T1000 (cell line): Measurements from ENCODE around the gene INO80B.
"Not testable (repeated sequence)": the region's sequence is repeated elsewhere in the genome, so short reads cannot be mapped to it uniquely, and the experiment has no call there.

ENCODE experiments used
- DNase-seq: peaks from one replicate; lab custom pipeline; 2025; ENCODE audit warnings: mixed read lengths; lab: John Stamatoyannopoulos, UW

The INO80B gene

GRCh38 chr2:74426181-74426758 lies 28.6 kb upstream of the INO80B start:
- no peak for DNase-seq

DNA sequence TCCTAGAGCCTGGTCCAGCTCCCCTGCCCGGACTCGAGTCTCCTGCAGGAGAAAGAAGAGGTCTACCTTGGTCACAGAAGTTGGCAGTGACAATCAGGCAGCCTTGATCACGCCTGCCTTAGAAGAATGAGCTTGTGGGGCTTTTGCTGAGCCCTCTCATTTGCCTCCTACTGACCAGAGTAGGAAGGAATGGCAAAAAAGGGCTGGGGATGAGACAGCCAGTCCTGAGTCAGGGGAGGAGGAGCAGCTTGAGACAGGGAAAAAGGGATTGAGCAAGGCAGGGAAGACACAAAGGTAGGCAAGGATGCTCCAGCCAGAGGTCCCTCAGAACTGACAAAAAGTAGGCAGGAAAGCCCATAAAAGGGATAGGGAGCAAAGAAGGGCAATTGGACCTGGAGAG lies 27.3 kb upstream of the INO80B start:
- no peak for DNase-seq

DNA sequence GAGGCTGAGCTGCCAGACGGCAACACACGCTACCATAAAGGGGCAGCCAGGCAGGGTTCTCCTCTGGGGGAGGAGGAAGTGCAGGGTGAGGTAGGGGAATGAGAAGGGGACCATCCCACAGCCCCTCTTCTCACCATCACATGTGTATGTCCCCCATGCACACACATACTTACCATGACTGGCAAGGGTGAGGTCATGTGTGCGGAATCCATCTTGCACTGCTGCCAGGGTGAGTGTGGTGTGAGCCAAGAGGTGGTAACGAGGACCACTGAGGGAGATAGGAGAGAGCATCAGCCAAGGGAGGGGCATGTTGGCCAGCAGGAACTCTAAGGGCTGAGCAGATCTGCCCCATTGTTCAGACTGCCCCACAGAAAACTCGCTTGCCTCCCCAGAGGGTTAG lies 26.2 kb upstream of the INO80B start:
- no peak for DNase-seq

- no peak for DNase-seq
Observed at GRCh38 chr2:74429487-74430451, 25.1 kb upstream of the INO80B start.

DNA sequence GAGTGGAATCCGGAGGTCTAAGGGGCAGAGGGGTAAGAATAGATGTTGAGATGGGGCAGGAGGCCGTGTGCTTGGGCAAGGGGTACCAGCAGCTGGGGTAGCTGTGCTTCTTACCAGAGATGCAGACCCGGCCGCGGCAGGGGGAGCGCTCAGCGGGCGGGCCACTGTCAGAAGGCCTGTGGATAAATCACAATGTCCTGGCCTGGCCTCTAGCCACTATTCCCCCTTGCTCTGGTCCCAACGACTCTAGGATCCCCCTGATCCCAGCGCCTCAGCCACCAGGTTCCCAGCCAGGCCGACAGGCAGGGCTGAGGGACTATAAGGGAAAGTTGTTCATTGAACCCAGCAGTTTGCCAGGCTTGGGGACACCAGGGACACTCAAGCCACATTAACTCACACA lies 24.4 kb upstream of the INO80B start:
- DNase-seq, result no peak

GRCh38 chr2:74436111-74436805 lies 18.6 kb upstream of the INO80B start:
- DNase-seq, result no peak

DNA sequence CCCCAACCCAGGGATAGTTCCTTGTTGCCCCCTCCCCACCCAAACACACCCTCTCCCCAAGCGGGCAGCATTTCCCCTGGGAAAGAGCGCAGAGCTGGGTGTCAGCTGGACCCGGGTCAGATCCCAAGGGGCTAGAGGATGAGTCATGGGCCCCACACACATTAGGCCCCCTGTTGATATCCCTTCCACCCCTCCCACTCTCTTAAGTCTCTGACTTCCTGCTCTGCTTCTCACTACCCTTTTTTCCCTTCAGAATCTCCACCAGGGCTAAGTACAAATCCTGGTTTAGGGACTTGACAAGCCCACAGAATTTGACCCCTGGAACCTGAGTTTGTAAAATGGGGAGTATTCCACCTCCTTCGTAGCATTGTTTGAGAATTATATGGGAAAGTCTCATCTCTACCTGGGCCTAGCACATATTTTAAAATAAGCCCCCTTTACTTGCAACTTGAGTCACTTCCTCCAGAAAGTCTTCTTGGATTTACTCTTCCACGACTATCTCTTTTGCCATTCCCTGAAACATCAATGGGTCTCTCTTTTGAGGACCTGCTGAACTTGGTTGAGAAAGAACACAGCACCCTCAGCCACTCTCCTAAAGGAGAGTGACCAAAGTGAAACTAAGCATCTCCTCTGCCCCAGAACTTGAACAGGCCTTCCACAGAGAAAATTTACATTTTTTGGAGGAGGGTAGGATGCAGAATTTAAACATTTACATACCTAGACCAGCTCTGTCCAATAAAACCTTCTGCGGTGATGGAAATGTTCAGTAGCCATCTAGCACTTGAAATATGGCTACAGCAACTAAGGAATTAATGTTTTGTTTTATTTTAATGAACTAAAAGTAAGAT lies 17.8 kb upstream of the INO80B start:
- no peak for DNase-seq

DNA sequence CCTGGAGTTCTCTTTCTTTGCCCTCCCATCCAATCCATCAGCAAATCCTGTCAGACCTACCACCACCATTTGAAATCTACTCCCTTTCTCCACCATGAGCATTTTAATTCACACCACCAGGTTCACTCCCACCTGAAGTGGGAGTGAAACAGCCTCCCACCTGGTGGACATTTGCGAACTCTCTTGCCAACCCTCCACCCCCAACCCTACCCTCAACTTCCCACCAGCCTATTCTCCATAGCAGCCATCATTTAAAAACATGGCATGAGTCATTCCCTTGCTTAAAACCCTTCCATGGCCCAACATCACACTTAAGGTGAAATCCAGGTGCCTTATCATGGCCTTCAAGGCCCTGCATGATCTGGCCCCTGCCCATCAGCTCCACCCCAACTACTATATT lies 16.6 kb upstream of the INO80B start:
- DNase-seq, result no peak

DNA sequence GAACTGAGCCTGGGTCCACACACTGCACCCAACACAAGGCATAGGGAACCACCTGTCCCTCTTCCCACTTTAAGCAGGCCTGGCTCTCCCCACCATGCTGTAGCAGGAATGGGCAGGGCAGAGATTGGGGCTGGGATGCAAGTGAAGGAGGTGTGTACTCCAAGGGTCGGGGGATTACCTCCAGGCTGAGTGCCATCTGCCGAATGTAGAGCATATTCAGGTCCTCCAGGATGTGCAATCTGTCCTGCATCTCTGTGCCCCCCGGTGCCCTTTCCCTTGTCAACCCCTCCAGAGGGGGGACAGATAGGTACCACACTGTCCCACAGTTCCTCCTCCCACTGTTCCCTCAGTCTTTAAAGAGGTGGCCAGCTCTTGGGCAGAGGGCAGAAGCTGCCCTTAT lies 15.5 kb upstream of the INO80B start:
- DNase-seq, result no peak

- no peak for DNase-seq
Observed at GRCh38 chr2:74439803-74440377, 15.0 kb upstream of the INO80B start.

DNA sequence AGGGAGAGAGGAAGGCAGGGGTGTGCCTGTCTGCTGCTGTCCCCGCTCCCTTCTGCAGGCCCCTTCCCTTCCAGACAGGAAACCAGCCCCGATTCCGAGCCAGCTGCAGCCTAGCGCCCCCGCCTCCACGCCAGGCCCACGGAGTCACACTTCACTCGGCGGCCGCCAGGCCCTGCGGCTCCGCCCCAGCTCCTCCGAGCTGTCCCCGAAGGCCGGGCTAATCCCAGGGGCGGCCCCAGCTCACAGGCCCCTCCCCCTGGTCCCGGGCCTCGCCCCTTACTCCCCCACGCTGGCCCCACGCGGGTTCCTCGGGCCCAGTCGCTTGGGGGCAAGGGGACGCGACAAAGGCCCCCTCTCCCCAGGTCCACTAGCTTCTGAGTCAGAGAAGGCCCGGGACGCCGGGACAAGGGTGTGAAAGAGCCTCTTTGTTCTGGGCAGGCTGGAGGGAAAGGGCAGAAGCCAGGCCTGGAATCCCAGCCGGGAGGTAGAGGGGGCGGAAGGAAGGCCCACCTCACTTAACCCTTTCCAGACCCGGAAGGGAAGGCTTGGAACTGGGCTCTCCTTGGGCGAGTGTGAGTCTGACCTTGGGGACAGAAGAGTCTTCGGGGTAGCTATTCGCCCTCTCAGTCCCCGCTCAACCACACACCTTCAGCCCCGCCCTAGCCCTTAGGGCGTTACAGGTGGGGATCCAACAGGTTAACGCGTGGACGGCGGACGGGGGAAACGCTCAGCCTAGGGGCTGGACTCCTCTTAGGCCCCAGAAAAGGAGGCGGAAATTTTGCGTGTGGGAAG lies 14.3 kb upstream of the INO80B start:
- peak; percentile 79 for DNase-seq

DNA sequence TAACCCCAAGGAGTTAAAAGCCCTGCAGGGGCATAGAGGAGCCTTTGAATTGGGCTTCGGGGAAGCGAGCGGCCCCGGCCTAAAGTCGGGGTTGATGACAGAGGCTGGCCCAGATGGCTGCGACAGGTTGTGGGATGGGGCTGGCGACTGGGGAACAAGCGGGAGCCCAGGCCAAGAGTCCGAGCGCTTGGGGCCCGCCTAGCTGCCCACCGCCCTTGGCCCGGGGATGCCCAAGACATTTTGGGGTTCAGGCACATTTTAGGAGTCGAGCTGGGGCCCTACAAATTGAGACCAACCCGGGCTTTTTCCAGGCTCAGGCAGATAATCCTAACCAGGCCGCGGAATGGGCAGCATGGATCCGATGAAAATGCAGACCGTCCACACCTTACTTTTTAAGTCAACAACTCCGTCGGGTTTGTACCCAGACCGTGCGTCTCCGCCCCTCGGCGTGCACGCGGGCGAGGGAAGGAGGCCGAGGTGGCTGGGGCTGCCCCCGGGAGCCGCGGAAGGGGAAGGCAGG lies 13.7 kb upstream of the INO80B start:
- DNase-seq, result no peak

DNA sequence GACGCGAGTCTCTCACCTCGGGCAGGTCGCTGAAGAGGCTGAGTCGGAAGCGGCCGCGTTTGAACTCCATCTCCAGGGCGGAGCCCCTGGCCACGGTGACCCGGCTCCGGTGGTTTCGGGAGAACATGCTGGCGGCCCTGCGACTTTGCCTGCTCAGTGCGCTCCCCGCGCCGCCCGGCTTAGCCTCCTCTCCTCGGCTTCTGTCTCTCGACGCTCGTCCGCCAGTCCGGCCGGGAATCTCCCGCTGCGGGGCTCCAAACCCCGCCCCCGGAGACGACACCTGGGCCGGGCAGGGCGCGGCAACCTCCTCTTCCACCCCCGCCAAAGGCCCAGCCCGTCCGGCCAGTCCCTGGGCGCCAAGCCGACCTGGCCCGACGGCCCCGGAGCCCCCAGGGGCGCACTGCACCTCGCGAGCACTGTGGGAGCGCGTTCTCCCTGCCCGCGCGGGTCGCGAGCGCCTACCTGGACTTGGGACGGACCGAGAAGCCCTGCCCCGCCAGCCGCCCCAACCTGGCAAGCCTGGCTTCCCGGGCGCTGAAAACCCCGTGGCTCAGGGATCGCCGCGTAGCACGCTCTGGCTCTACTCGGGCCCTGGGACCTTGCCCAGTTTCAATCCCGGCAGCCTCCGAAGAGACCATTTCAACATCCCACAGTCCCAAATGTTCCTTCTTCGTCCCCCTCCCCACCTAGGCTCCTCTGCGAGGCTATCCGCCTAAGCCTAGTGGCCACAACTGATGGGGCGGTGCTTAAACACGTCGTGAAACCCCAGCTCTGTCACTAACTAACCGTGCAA lies 13.0 kb upstream of the INO80B start, which contains the start of gene RTKN:
RTKN (minus strand) TSS at position 248 of the 793 bp plus-strand sequence; CDS start at position 127, 121 bp downstream.
- no peak for DNase-seq

DNA sequence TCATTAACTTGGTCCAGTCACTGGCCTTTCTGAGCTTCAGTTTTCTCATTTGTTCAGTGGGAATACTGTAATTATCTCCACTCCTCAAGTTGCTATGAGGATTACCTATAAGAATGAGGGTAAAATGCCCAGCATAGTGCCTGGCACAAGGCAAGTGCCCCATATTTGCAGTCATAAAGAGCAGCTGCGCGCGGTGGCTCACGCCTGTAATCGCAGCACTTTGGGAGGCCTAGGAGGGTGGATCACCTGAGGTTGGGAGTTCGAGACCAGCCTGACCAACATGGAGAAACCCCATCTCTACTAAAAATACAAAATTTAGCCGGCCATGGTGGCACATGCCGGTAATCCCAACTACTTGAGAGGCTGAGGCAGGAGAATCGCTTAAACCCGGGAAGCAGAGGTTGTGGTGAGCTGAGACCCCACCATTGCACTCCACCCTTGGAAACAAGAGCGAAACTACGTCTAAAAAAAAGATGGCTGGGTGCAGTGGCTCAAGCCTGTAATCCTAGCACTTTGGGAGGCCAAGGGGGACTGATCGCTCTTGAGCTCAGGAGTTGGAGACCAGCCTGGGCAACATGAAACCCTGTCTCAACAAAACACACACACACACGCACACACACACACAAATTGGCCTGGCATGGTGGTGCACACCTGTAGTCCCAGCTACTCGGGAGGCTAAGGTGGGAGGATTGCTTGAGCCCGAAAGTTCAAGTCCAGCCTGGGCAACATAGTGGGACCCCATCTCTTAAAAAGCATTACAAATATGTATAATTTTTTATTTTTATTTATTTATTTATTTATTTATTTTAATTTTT lies 12.2 kb upstream of the INO80B start:
- not testable (repeated sequence) for DNase-seq

- DNase-seq, result no peak
Observed at GRCh38 chr2:74444498-74445318, 10.2 kb upstream of the INO80B start.

- DNase-seq, result no peak
Observed at GRCh38 chr2:74447230-74447999, 7.5 kb upstream of the INO80B start.

DNA sequence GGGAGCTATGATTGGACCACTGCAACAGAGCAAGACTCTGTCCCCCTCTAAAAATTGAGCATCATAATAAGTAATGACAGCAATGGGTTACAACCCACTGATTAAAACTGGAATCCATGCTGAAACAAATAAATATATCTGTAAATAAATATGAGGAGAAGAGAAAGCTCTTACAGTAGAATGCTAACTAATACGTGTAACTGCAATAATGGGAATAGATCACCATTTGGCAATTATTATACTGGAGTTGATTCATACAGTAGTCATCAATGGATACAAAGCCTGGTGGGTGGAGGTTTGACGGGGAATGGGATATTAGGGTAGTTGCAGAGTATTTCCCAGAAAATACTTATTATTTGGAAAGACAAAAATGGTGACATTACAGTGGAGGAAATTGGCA lies 6.1 kb upstream of the INO80B start:
- DNase-seq, result no peak
